ENCODE data around the gene ONECUT3. TPM values are rescaled to one million over a fixed set of nuclear protein-coding genes. Genes with fewer than 3 reads are reported as not detected.

The ONECUT3 gene
- total RNA-seq, 2 donors from 2014 or later = 0.26 TPM; not detected in 1

GRCh38 chr19:1806184-1807029 lies 53.1 kb downstream of the ONECUT3 start:
- no peaks in the 10 kb centered on the region for H3K27me3 ChIP-seq
- no peak overlapping the region for H3K27ac ChIP-seq
- WGBS, 2 donors = 78 to 83% methylated on average over 19 to 44 of the region's 45 CpGs
- H3K9me3 ChIP-seq = no peaks in the 10 kb centered on the region
- no peak overlapping the region for H3K4me3 ChIP-seq
- intact Hi-C loops (cut with DNase I) = no loop called here
- no peak for TF ChIP-seq POLR2A (IDR thresholded peaks at IDR 0.05)
- DNase-seq (no peak), ATAC-seq (no peak)
- peaks cover 2% of the 10 kb centered on the region for H3K4me1 ChIP-seq
- H3K36me3 ChIP-seq (replicated peaks in 1 of 2; ENCODE audit: insufficient read depth in 1 of 2, low read depth in 2 of 2) = no peaks in the 10 kb centered on the region

DNA sequence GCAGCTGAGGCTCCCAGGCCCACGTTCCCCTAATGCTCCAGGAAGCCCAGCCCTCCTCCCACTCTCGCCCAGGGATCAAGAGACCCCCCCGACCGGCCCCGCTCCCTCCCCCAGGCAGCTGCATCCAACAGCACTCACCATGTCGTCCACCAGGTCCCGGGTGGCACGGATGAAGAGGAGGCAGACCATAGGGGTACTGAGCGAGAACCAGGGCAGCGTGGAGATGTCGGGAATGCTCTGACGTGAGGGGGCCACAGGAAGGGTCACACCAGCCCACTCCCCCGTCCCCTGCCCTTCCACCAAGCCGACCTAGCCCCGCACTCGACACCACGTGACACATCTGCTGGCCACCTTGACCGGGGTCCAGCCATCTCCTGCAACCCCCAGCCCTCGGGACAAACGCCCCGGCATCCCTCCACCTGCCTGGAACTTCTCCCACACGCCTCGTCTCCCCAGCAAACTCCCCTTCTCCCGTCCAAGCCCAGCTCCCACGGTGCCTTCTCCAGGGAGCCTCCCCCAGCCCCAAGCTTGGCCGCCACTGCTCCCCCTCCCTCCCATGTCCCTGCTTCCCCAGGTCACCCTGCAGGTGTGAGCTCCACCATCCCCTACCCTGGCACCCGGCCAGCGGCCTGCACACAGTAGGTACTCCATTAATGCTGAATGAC lies 53.9 kb downstream of the ONECUT3 start:
- Histone ChIP-seq H3K4me3 (no peak overlapping the region), H3K9me3 (no peaks in the 10 kb centered on the region), H3K27ac (no peak overlapping the region), H3K36me3 (replicated peaks in 1 of 2; ENCODE audit: insufficient read depth in 1 of 2, low read depth in 2 of 2) (no peaks in the 10 kb centered on the region), H3K27me3 (no peaks in the 10 kb centered on the region), H3K4me1 (peaks cover 9% of the 10 kb centered on the region)
- DNase-seq (no peak), ATAC-seq (no peak)
- TF ChIP-seq CTCF (IDR thresholded peaks at IDR 0.05) = no peak
- TF ChIP-seq POLR2A (IDR thresholded peaks at IDR 0.05) = no peak
- intact Hi-C loops (cut with DNase I) = no loop called here
- 42 to 46% methylated on average over 20 to 28 of the region's 28 CpGs for WGBS, 2 donors

DNA sequence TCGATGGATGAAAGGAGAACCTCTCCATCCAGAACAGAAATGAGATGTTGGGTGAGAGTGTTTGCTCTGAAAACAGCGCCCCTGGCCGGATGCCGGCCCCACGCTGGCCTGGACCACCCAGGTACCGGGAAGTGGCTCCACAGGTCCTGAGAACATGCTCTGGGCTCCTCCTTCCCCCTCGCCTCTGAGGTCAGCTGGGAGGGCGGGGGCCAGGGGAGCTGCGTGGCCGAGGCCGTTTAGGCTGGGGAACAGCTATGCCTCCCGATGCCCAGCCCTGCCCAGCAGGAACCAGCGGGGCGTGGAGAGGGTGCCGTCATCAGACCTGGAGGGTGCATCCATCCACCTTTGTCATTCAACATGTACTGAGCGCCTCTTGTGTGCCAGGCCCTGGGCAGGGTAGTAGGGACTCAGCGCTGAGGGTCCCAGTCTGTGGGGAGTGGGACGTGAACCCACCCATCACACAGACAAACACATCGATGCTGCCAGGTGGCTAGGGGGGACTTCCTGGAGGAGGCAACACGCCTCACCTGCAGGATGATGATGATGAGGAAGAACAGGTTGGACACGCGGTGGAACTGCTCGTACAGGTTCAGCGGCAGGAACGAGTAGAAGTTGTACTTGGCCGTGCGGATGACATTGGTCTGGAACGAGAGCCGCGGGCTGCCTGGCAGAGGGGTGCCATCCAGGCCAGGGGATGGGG lies 54.5 kb downstream of the ONECUT3 start:
- no peak overlapping the region for H3K27ac ChIP-seq
- no peaks in the 10 kb centered on the region for H3K36me3 ChIP-seq (replicated peaks in 1 of 2; ENCODE audit: insufficient read depth in 1 of 2, low read depth in 2 of 2)
- intact Hi-C loops (cut with DNase I) = no loop called here
- peaks cover 14% of the 10 kb centered on the region for H3K4me1 ChIP-seq
- H3K4me3 ChIP-seq = no peak overlapping the region
- ATAC-seq = no peak
- no peak for DNase-seq
- no peaks in the 10 kb centered on the region for H3K27me3 ChIP-seq
- TF ChIP-seq POLR2A (IDR thresholded peaks at IDR 0.05) (no peak), CTCF (IDR thresholded peaks at IDR 0.05) (no peak)
- H3K9me3 ChIP-seq = no peaks in the 10 kb centered on the region
- 31 to 54% methylated on average over 8 to 28 of the region's 30 CpGs for WGBS, 2 donors

- no peak for TF ChIP-seq CTCF (IDR thresholded peaks at IDR 0.05)
- TF ChIP-seq POLR2A (IDR thresholded peaks at IDR 0.05) = no peak
- Histone ChIP-seq H3K4me1 (peaks cover 19% of the 10 kb centered on the region), H3K36me3 (replicated peaks in 1 of 2; ENCODE audit: insufficient read depth in 1 of 2, low read depth in 2 of 2) (no peaks in the 10 kb centered on the region), H3K4me3 (no peak overlapping the region), H3K27me3 (no peaks in the 10 kb centered on the region), H3K9me3 (no peaks in the 10 kb centered on the region), H3K27ac (no peak overlapping the region)
- DNase-seq (no peak), ATAC-seq (no peak)
- 83% methylated on average over 2 of the region's 2 CpGs; no CpG with 5 or more reads in 1 of the 2 donors for WGBS, 2 donors
- intact Hi-C loops (cut with DNase I) = no loop called here
Measured at GRCh38 chr19:1808395-1808731, 55.1 kb downstream of the ONECUT3 start.

DNA sequence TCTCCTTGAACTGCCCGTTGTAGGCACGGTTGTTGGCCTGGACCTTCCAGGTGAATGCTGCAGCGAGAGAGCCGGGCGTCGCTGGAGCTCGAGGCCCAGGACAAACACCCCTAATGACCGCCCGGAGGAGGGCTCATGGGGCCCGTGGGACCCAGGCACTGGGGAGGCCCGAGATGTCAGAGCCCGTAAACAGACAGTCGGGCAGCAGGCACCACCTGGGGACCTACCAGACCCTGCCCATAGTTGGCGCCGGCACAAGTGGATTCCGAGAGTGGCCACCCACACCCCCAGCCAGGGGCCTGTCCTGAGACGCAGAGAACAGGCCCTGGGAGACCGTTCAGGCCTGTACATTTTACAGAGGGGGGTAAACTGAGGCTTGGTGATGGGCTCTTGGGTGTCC lies 56.4 kb downstream of the ONECUT3 start:
- Histone ChIP-seq H3K27ac (no peak overlapping the region), H3K27me3 (no peaks in the 10 kb centered on the region), H3K4me3 (no peak overlapping the region), H3K9me3 (no peaks in the 10 kb centered on the region), H3K36me3 (replicated peaks in 1 of 2; ENCODE audit: insufficient read depth in 1 of 2, low read depth in 2 of 2) (no peaks in the 10 kb centered on the region), H3K4me1 (peaks cover 22% of the 10 kb centered on the region)
- TF ChIP-seq POLR2A (IDR thresholded peaks at IDR 0.05) = no peak
- ATAC-seq (no peak), DNase-seq (no peak)
- 31 to 67% methylated on average over 3 to 16 of the region's 18 CpGs for WGBS, 2 donors
- intact Hi-C loops (cut with DNase I) = no loop called here
